ENCODE measurements around the gene HK1.
"Not testable (repeated sequence)": the region's sequence is repeated elsewhere in the genome, so short reads cannot be mapped to it uniquely, and the experiment has no call there.

Gene HK1

DNA sequence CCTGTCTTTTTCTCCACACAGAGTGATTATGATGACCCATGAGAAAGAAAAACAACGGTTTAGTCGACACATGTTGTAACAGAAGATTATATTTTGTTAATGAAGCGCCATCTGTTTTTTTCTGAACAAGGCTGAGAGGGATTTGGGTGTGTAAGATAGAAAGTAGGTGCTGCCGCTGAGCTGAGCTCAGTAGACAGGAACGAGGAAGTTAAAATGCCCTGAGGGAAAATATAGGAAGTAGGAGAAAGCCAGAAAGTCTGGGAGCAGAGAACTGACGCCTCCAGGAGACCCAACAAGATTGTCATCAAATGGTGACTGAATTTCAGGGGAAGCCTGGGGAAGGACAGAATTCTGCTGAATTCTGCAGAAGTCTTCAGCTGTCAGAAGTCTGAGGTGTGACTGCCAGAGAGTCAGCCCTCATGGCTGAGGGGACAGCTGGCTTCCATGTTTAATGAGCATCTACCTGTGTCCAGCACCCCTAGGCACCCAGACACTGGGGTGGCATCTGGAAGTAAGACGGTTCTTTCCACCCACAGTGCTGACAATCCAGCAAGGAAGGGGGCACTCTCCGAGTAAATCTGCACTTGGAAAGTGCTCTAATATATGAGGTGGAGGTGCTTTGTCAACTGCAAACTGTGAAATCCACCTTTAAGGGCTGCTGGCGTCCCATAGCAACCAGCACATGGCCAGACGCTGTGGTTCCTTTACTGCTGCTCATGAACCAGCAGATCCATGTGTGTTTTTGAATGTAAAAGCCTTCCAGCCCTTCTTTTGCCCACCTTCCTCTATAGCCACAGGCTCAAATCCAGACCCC, 160.4 kb downstream of the HK1 start:
- DNase-seq (ENCODE audit: insufficient read length, low spot score) (peak; percentile 65), FAIRE-seq (peak; percentile 46)

DNA sequence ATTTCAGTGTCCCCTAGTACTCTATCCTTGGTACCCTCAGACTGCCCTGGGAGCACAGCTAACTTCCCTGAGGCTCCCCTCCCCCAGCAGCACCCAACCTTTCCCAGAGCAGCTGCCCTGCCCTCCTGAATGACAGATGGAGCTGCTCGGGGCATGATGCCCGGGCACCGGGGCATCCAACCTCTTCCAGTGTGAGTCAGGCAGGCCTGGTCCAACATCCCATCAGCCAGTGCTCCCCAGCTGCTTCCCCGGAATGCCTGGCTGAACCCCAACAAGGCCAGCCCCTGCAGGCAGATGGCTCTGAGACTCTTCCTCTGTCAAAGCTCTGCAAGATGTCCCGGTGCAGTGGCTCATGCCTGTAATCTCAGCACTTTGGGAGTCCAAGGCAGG, 161.0 kb downstream of the HK1 start:
- DNase-seq (ENCODE audit: insufficient read length, low spot score) (peak; percentile 44), FAIRE-seq (peak; percentile 9)

DNA sequence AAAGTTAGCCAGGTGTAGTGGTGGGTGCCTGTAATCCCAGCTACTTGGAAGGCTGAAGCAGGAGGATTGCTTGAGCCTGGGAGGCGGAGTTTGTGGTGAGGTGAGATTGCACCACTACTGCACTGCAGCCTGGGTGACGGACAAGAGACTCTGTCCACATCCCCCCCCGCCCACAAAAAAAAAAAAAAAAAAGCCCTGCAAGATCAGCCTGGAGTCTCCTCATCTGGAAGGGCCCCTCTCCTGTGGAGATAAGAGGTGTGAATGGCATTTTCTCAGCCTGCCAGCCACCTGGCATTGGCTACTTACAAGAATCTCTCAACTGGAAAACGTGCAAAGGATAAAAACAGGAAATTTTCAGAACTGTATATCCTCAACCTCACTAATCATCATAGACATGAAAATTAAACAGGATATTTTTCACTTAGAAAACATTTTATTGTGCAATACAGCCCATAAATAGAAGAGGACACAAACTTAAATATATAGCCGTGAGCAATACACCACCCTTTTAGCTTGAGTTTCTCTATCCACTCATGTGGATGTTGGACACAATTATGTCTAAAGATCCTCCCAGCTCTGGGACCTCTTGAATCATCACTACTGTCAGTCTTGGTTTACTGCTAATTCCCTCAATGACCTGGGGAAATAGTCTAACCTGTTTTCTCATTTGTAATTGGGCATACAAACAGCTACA, 161.7 kb downstream of the HK1 start:
- FAIRE-seq, result no peak
- peak; percentile 45 for DNase-seq (ENCODE audit: insufficient read length, low spot score)

DNA sequence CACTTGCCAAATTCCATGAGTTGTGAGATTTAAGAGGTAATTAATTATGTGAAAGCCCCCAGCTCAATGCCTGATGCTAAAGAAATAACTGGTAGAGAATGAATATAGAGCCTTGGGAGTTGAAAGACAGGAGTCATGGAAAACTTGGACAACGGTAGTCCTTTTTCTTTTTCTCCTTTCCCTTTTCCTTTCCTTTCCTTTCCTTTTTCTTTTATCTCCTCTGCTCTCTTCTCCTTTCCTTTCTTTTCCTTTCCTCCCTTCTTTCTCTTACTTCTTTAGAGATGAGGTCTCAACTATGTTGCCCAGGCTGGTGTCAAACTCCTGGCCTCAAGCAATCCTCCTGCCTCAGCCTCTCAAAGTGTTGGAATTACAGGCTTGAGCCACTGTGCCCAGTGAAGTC, 165.1 kb downstream of the HK1 start:
- no peak for DNase-seq (ENCODE audit: insufficient read length, low spot score)
- FAIRE-seq, result no peak

DNA sequence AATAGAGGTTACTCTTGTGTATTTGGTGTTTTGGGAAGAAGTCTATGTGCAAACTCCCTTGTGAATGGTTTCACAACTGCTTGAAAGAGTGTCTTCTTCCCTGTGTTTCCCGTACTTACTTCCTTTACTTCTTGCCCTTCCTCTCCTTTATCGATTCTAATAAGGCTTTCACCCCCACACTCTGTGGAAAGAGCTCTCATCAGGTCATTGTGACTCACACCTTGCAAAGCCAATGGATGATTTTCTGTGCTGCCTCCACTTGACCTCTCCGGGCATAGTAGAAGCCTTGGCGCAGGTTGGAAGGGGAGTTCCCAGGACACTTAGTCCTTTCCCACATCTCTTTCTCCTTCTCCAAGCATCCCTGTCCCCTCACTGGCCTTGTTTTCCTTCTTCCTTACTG, 166.7 kb downstream of the HK1 start:
- FAIRE-seq (no peak), DNase-seq (ENCODE audit: insufficient read length, low spot score) (no peak)

DNA sequence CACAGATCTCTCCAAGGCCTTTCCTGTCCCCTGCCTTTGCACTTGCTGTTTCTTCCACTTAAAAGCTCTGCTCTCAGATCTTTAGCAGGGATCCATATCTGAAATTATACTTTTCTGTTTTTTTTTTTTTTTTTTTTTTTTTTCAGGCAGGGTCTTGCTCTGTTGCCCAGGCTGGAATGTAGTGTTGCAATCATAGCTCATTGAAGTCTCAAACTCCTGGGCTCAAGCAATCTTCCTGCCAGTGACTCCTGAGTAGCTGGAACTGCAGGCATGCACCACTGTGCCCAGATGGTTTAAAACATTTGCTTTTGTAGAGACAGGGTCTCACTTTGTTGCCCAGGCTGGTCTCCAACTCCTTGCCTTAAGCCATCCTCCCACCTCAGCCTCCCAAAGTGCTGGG, 167.9 kb downstream of the HK1 start:
- FAIRE-seq (no peak), DNase-seq (ENCODE audit: insufficient read length, low spot score) (no peak)

DNA sequence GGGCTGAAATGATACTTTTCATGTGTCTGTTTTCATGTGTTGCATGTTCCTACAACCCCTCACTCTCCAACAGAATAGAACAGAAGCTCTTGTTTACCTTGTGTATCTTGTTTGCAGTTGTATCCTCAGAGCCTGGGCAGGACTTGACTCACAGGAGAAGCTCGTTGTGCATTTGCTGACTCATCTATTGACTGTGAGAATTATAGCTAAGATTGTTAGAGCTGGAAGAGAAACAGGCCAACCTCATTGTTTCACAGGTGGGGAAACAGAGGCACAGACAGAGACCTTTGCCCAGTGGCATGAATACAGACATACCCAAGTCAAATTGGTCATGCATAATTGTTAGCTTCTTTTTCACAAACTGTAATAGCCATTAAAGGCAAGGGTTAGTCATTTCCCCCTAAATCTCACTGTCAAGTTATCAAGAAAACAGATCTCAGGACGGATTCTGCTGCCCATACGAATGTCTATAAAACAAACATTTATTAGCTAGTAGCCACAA, 168.4 kb downstream of the HK1 start:
- DNase-seq (ENCODE audit: insufficient read length, low spot score) (peak; percentile 67), FAIRE-seq (no peak)

DNA sequence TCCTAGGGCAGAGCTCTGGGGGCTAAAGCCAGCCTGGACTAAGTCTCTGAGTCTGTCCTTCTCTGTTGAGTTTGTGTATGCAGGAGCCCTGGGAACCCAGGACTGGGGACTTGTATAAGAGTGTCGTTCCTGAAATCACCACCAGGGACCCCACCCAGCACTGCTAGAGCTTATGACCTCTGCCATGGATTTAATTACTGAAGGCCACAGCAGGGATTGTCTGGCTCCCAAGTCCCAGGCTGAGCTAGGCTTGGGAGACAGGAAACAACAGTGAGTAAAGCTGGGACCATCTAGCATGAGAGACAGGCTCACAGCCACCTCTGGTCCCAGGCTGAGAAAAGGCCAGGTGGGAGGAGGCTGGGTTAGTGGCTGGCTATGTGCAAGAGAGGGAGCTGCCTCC, 171.5 kb downstream of the HK1 start:
- peak; percentile 57 for DNase-seq (ENCODE audit: insufficient read length, low spot score)
- no peak for FAIRE-seq

DNA sequence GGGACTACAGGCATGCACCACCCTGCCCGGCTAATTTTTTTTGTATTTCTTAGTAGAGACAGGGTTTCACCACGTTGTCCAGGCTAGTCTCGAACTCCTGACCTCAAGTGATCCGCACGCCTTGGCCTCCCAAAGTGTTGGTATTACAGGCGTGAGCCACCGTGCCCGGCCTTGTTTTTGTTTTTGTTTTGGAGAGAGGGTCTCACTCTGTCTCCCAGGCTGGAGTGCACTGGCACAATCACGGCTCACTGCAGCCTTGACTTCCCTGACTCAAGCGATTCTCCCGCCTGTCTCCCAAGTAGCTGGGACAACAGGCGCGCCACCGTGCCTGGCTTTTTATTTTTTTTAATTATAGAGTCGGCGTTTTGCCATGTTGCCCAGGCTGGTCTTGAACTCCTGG, 172.1 kb downstream of the HK1 start:
- DNase-seq (ENCODE audit: insufficient read length, low spot score); FAIRE-seq: not testable (repeated sequence)

DNA sequence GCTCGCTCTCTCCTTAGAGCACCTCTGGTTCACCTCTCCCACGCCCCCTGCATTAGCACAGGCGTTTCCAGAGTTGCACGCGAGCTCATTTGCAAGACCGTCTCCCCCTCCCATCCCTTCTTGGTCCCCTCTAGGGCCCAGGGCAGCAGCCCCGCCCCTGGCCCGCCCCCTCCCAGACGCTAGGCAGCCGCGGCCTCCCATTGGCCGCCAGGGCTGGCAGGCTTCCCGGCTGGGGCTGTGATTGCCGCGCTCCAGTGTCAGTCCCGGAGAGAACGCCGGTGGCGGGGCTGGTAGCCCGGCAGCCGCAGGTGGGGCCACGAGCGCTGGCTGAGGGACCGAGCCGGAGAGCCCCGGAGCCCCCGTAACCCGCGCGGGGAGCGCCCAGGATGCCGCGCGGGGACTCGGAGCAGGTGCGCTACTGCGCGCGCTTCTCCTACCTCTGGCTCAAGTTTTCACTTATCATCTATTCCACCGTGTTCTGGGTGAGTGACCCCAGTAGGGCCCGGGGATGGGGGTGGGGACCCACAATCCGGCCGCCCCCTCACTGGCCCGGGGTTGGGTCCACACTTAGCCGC, 173.0 kb downstream of the HK1 start, which contains the start of gene TSPAN15:
TSS of gene TSPAN15 (plus strand) at position 257 of the 575 bp plus-strand sequence. CDS start at position 387, 130 bp downstream.
- DNase-seq (ENCODE audit: insufficient read length, low spot score) (peak; percentile 88), FAIRE-seq (peak; percentile 28)
